Effector memory CD4-positive, alpha-beta T cell (primary cell): ENCODE data around the gene CCL25.

ENCODE experiments used
- DNase-seq, 3 donors: peaks; one replicate each; pipeline ENCODE4 v3.0.0-alpha.2; 2020
- H3K27ac ChIP-seq: 2 replicates; pipeline ENCODE4 v1.7.0; 2013; ENCODE audit warnings: mild to moderate bottlenecking, low read length, moderate library complexity; ENCODE audit not compliant: insufficient read depth, poor library complexity, severe bottlenecking
- H3K27me3 ChIP-seq: replicated peaks from 2 replicates; pipeline ENCODE4 v1.7.0; 2013; ENCODE audit warnings: mild to moderate bottlenecking, low read length; ENCODE audit not compliant: insufficient read depth, control insufficient read depth, poor library complexity, severe bottlenecking
- H3K36me3 ChIP-seq: 2 replicates; pipeline ENCODE4 v1.7.0; 2013; ENCODE audit warnings: mild to moderate bottlenecking, low read length, moderate library complexity; ENCODE audit not compliant: control insufficient read depth, insufficient read depth
- H3K4me1 ChIP-seq: 2 replicates; pipeline ENCODE4 v1.7.0; 2013; ENCODE audit warnings: low read length, mild to moderate bottlenecking; ENCODE audit not compliant: control insufficient read depth, insufficient read depth, poor library complexity, severe bottlenecking
- H3K4me3 ChIP-seq: 2 replicates; pipeline ENCODE4 v1.7.0; 2013; ENCODE audit warnings: low read length, low read depth, mild to moderate bottlenecking; ENCODE audit not compliant: insufficient read depth, poor library complexity, severe bottlenecking
- H3K9me3 ChIP-seq: 2 replicates; pipeline ENCODE4 v1.7.0; 2013; ENCODE audit warnings: mild to moderate bottlenecking, low read length, moderate library complexity; ENCODE audit not compliant: control insufficient read depth

The CCL25 gene

GRCh38 chr19:8069096-8069973 is 16.8 kb downstream of the CCL25 start:
- H3K36me3 ChIP-seq = no peaks in the 10 kb centered on the region
- peaks cover 11% of the 10 kb centered on the region for H3K9me3 ChIP-seq
- no peak for DNase-seq
- H3K4me1 ChIP-seq = no peaks in the 10 kb centered on the region
- H3K4me3 ChIP-seq = no peak overlapping the region
- no peak overlapping the region for H3K27ac ChIP-seq
- H3K27me3 ChIP-seq = no peaks in the 10 kb centered on the region

- no peak overlapping the region for H3K4me3 ChIP-seq
- H3K4me1 ChIP-seq = no peaks in the 10 kb centered on the region
- H3K27ac ChIP-seq = no peak overlapping the region
- H3K36me3 ChIP-seq = no peaks in the 10 kb centered on the region
- DNase-seq = no peak
- no peaks in the 10 kb centered on the region for H3K27me3 ChIP-seq
- peaks cover 11% of the 10 kb centered on the region for H3K9me3 ChIP-seq
Measured at GRCh38 chr19:8071912-8072311, 19.4 kb downstream of the CCL25 start.

- H3K4me1 ChIP-seq = no peaks in the 10 kb centered on the region
- peaks cover 6% of the 10 kb centered on the region for H3K9me3 ChIP-seq
- H3K36me3 ChIP-seq = no peaks in the 10 kb centered on the region
- no peaks in the 10 kb centered on the region for H3K27me3 ChIP-seq
- DNase-seq = no peak
- no peak overlapping the region for H3K4me3 ChIP-seq
- H3K27ac ChIP-seq = no peak overlapping the region
Measured at GRCh38 chr19:8074501-8074900, 21.9 kb downstream of the CCL25 start.

GRCh38 chr19:8075158-8076074 is 22.9 kb downstream of the CCL25 start:
- DNase-seq = no peak
- H3K9me3 ChIP-seq = no peaks in the 10 kb centered on the region
- H3K4me3 ChIP-seq = no peak overlapping the region

GRCh38 chr19:8079988-8080387 is 27.4 kb downstream of the CCL25 start:
- H3K4me1 ChIP-seq = no peaks in the 10 kb centered on the region
- H3K27me3 ChIP-seq = no peaks in the 10 kb centered on the region
- H3K9me3 ChIP-seq = no peaks in the 10 kb centered on the region
- H3K36me3 ChIP-seq = no peaks in the 10 kb centered on the region
- no peak for DNase-seq
- H3K4me3 ChIP-seq = no peak overlapping the region
- H3K27ac ChIP-seq = no peak overlapping the region

More at GRCh38 chr19:8075158-8076074, 22.9 kb downstream of the CCL25 start:
- H3K36me3 ChIP-seq = no peaks in the 10 kb centered on the region
- H3K27ac ChIP-seq = no peak overlapping the region
- no peaks in the 10 kb centered on the region for H3K4me1 ChIP-seq
- H3K27me3 ChIP-seq = no peaks in the 10 kb centered on the region

GRCh38 chr19:8080832-8081231 is 28.3 kb downstream of the CCL25 start:
- Histone ChIP-seq H3K4me1 (no peaks in the 10 kb centered on the region), H3K36me3 (no peaks in the 10 kb centered on the region)

GRCh38 chr19:8081569-8082550 is 29.3 kb downstream of the CCL25 start:
- no peak for DNase-seq
- Histone ChIP-seq H3K4me1 (no peaks in the 10 kb centered on the region), H3K4me3 (no peak overlapping the region)

More at GRCh38 chr19:8080832-8081231, 28.3 kb downstream of the CCL25 start:
- Histone ChIP-seq H3K4me3 (no peak overlapping the region), H3K9me3 (no peaks in the 10 kb centered on the region), H3K27me3 (no peaks in the 10 kb centered on the region), H3K27ac (no peak overlapping the region)
- no peak for DNase-seq

GRCh38 chr19:8083141-8083540 is 30.6 kb downstream of the CCL25 start:
- Histone ChIP-seq H3K27me3 (no peaks in the 10 kb centered on the region), H3K9me3 (no peaks in the 10 kb centered on the region), H3K4me1 (no peaks in the 10 kb centered on the region), H3K36me3 (no peaks in the 10 kb centered on the region), H3K27ac (no peak overlapping the region), H3K4me3 (no peak overlapping the region)
- no peak for DNase-seq

More at GRCh38 chr19:8081569-8082550, 29.3 kb downstream of the CCL25 start:
- Histone ChIP-seq H3K27me3 (no peaks in the 10 kb centered on the region), H3K36me3 (no peaks in the 10 kb centered on the region), H3K9me3 (no peaks in the 10 kb centered on the region), H3K27ac (no peak overlapping the region)

GRCh38 chr19:8084152-8084551 is 31.6 kb downstream of the CCL25 start:
- Histone ChIP-seq H3K9me3 (no peaks in the 10 kb centered on the region), H3K27ac (no peak overlapping the region)

More at GRCh38 chr19:8084152-8084551, 31.6 kb downstream of the CCL25 start:
- no peak for DNase-seq
- Histone ChIP-seq H3K4me1 (no peaks in the 10 kb centered on the region), H3K27me3 (no peaks in the 10 kb centered on the region), H3K4me3 (no peak overlapping the region), H3K36me3 (no peaks in the 10 kb centered on the region)
